NCI-H1417 treated with DMSO at 0.1 percent for 48 hours (cell line): ENCODE data around the gene ZBTB5.
A peak's percentile ranks its signal among the peaks of the same experiment; 100 is the strongest.
"Not testable (repeated sequence)": the region's sequence is repeated elsewhere in the genome, so short reads cannot be mapped to it uniquely, and the experiment has no call there.

Experiments used
- DNase-seq: peaks from one replicate; lab custom pipeline; 2025; lab: John Stamatoyannopoulos, UW

The ZBTB5 gene

GRCh38 chr9:37485389-37486255, 20.4 kb upstream of the ZBTB5 start, which contains the start of gene POLR1E:
Gene POLR1E, plus strand, starts transcription at chr9:37485948. Its CDS starts 100 bp downstream, at chr9:37486048.
- DNase-seq, result peak; percentile 70

- DNase-seq, result no peak
Measured at GRCh38 chr9:37480759-37481158, 15.5 kb upstream of the ZBTB5 start.

GRCh38 chr9:37477987-37478619, 12.9 kb upstream of the ZBTB5 start:
- DNase-seq, result not testable (repeated sequence)

GRCh38 chr9:37477443-37477842, 12.2 kb upstream of the ZBTB5 start:
- DNase-seq, result not testable (repeated sequence)

GRCh38 chr9:37476930-37477329, 11.7 kb upstream of the ZBTB5 start:
- DNase-seq, result no peak

GRCh38 chr9:37474438-37474837, 9.2 kb upstream of the ZBTB5 start:
- no peak for DNase-seq

- not testable (repeated sequence) for DNase-seq
Measured at GRCh38 chr9:37473982-37474381, 8.7 kb upstream of the ZBTB5 start.

GRCh38 chr9:37471942-37472684, 6.9 kb upstream of the ZBTB5 start:
- DNase-seq, result no peak

- no peak for DNase-seq
Measured at GRCh38 chr9:37468620-37469019, 3.4 kb upstream of the ZBTB5 start.

GRCh38 chr9:37467530-37467929, 2.3 kb upstream of the ZBTB5 start:
- DNase-seq, result not testable (repeated sequence)

GRCh38 chr9:37466037-37466709, 923 bp upstream of the ZBTB5 start:
- DNase-seq, result no peak

GRCh38 chr9:37464426-37465248, 613 bp downstream of the ZBTB5 start:
- no peak for DNase-seq

- DNase-seq, result no peak
Measured at GRCh38 chr9:37464006-37464405, 1.2 kb downstream of the ZBTB5 start.

- DNase-seq, result no peak
Measured at GRCh38 chr9:37456817-37457216, 8.4 kb downstream of the ZBTB5 start.

- DNase-seq, result no peak
Measured at GRCh38 chr9:37455884-37456647, 9.2 kb downstream of the ZBTB5 start.

- no peak for DNase-seq
Measured at GRCh38 chr9:37454238-37454637, 11.0 kb downstream of the ZBTB5 start.

GRCh38 chr9:37453827-37454226, 11.4 kb downstream of the ZBTB5 start:
- no peak for DNase-seq

GRCh38 chr9:37452611-37453010, 12.6 kb downstream of the ZBTB5 start:
- no peak for DNase-seq

GRCh38 chr9:37451628-37452027, 13.6 kb downstream of the ZBTB5 start:
- DNase-seq, result no peak

GRCh38 chr9:37449862-37450632, 15.2 kb downstream of the ZBTB5 start:
- DNase-seq, result no peak
